HG03280 (cell line): Measurements from ENCODE around the gene SRSF11.
"Not testable (repeated sequence)": the region's sequence is repeated elsewhere in the genome, so short reads cannot be mapped to it uniquely, and the experiment has no call there.

ENCODE experiments used
- ATAC-seq: cut with Tn5 transposase; IDR thresholded peaks from one replicate; pipeline ENCODE4 v1.9.1; 2021; ENCODE audit warnings: mild to moderate bottlenecking, moderate library complexity; ENCODE audit not compliant: unreplicated experiment

The SRSF11 gene, protein sequence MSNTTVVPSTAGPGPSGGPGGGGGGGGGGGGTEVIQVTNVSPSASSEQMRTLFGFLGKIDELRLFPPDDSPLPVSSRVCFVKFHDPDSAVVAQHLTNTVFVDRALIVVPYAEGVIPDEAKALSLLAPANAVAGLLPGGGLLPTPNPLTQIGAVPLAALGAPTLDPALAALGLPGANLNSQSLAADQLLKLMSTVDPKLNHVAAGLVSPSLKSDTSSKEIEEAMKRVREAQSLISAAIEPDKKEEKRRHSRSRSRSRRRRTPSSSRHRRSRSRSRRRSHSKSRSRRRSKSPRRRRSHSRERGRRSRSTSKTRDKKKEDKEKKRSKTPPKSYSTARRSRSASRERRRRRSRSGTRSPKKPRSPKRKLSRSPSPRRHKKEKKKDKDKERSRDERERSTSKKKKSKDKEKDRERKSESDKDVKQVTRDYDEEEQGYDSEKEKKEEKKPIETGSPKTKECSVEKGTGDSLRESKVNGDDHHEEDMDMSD

GRCh38 chr1:70221238-70222121 lies at the start of gene SRSF11:
SRSF11 (plus strand) TSS chr1:70221380; CDS start chr1:70221637, 257 bp downstream.
- peak; percentile 93 for ATAC-seq

DNA sequence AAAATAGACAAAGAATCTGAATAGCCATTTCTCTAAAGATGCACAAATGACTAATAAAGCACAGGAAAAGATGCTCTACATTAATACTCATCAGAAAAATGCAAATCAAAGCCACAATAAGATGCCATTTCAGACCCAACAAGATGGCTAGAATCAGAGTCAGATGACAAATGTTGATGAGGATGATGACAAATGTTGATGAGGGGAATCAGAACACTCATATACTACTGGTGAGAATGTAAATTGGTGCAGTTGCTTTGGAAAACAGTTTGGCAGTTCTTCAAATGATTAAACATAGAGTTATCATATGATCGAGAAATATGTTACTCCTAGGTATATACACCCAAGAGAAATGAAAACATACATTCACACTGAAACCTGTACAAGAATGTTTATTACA lies 49.7 kb upstream of the SRSF11 start:
- no peak for ATAC-seq

GRCh38 chr1:70185181-70185580 lies 36.0 kb upstream of the SRSF11 start:
- ATAC-seq, result not testable (repeated sequence)

DNA sequence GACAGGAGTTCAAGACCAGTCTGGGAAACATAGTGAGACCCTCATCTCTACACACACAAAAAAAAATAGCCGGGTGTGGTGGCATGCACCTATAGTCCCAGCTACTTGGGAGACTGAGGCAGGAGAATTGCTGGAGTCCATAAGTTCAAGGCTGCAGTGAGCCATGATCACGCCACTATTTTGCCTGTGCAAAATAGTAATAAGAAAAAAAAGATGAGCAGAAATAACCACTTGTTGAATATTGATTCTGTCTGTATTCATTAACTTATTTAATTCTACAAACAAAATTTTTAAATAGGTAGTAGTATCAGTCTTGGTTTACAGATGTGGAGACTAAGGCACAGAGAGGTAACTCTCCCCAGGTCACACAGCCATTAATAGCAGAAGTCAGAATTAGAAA lies 32.7 kb upstream of the SRSF11 start:
- ATAC-seq, result no peak

- no peak for ATAC-seq
Measured at GRCh38 chr1:70190180-70190579, 31.0 kb upstream of the SRSF11 start.

- ATAC-seq, result not testable (repeated sequence)
Measured at GRCh38 chr1:70192446-70192845, 28.7 kb upstream of the SRSF11 start.

DNA sequence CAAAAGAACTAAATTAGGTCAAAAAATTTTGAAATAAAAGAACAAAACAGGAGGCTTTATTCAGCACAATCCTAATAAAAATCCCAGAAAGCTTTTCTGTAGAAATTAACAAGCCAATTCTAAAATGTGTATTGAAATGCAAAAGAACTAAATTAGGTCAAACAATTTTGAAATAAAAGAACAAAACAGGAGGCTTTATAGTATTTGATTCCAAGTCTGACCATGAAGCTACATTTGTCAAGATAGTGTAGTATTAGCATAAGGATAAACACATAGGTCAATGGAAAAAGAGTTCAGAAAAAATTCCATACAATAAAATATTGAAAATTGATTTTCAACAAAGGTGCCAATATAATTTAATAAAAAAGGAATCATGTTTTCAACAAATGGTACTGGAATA lies 26.6 kb upstream of the SRSF11 start:
- no peak for ATAC-seq

GRCh38 chr1:70195342-70195741 lies 25.8 kb upstream of the SRSF11 start:
- ATAC-seq, result no peak

DNA sequence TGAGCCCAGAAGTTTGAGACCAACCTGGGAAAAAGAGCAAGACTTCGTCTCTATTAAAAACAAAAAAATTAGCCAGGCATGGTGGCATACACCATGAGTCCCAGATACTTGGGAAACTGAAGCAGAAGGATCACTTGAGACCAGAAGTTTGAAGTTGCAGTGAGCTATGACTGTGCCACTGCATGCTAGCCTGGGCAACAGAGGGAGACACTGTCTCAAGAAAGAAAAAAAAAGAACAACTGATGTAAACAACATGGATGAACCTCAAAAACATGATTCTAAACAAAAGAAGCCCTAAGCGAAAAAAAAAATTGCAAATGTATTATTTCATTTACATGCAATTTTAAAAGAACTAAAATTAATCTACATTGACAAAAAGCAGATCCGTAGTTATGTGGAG lies 24.8 kb upstream of the SRSF11 start:
- no peak for ATAC-seq

DNA sequence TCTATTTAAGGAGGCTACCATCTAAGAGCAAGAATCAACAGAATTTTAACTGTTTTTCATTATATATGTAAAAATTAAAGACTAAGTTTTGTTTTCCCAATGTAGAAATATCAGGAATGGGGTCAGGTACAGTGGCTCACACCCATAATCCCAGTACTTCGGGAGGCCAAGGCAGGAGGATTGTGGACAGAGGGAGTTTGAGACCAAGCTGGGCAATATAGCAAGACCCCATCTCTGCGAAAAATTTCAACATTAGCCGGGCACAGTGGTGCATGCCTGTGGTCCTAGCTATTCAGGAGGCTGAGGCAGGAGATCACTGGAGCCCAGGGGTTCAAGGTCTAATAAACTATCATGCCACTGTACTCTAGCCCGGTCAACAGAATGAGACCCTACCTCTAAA lies 21.1 kb upstream of the SRSF11 start:
- no peak for ATAC-seq

GRCh38 chr1:70202173-70202758 lies 18.9 kb upstream of the SRSF11 start:
- ATAC-seq, result no peak

DNA sequence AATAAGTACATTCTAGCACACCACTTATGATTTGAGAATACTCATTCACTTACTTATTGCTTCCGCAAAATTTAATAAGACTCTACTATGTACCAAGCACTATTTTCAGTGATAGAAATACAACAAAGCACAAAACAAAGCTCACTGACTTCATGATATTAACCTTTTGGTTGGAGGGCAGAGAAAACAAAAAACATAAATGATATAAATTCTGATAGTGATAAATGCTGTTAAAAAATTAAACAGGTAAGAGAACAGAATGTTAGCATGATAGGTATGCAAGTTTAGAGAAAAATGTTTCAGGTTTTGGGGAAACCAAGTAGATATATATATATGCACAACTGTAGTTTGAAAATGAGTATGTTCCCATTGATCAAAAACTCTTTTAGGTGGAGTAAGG lies 17.0 kb upstream of the SRSF11 start:
- no peak for ATAC-seq

GRCh38 chr1:70204600-70204999 lies 16.6 kb upstream of the SRSF11 start:
- ATAC-seq, result no peak

DNA sequence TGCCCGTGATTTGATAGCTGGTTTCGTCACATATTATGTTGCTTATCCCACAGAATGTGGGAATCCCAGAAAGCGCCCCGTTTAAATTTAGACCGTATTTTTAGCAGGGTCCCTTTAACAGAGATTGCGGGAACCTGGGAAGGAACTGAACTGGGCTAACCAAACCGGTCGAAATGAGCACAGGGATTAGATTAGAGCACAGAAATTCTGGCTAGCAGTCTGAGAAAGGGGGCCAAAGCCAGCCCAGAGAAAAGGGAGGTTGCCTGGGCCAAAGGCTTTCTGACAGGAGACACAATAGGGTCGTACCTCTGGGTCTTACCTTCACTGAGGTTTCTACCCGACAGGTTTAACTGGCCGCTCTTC lies 16.1 kb upstream of the SRSF11 start:
- ATAC-seq, result peak; percentile 32

- ATAC-seq, result peak; percentile 79
Measured at GRCh38 chr1:70205434-70206118, 15.6 kb upstream of the SRSF11 start, which contains the start of gene LRRC40. LRRC40 (minus strand) TSS chr1:70205579; CDS start chr1:70205540, 39 bp downstream.

DNA sequence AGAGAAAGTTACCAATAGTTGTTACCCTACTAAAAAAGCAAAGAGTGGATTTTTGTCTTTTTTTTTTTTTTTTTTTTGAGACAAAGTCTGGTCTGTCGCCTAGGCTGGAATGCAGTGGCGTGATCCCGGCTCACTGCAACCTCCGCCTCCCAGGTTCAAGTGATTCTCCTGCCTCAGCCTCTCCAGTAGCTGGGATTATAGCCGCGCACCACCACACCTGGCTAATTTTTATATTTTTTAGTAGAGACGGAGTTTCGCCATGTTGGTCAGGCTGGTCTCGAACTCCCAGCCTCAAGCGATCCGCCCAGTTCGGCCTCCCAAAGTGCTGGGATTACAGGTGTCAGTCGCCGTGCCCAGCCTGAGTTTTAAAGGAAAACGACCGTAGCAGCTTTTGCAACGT lies 14.3 kb upstream of the SRSF11 start:
- not testable (repeated sequence) for ATAC-seq

- no peak for ATAC-seq
Measured at GRCh38 chr1:70207492-70207891, 13.7 kb upstream of the SRSF11 start.

DNA sequence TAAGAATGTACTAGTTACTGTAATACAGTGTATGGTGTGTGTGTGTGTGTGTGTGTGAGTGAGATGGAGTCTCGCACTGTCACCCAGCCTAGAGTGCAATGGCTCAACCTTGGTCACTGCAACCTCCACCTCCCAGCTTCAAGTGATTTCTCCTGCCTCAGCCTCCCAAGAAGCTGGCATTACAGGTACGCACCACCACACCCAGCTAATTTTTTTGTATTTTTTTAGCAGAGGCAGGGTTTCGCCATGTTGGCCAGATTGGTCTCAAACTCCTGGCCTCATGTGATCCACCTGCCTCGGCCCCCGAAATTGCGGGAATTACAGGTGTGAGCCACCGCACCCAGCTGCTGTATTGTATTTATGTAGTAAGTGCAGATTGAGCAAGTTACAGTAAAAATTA lies 12.9 kb upstream of the SRSF11 start:
- no peak for ATAC-seq

DNA sequence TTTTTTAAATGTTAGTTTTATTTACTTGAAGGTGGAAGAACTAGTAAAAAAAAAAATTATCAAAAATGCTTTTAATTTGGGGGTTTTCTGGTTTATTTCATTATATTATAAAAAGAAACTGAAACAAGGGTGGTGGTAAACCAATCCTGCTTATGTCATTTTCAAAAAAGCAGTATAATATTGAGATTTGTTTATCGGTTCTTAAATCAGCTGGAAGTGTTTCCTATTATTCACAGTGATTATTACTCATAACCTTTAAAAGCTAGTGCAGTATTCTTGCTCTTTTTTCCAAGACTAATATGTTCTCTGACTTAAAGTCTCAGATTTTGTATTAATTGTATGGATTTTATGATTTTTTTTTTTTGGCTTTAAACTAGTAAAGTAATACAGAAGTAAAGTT lies 10.4 kb upstream of the SRSF11 start:
- no peak for ATAC-seq

DNA sequence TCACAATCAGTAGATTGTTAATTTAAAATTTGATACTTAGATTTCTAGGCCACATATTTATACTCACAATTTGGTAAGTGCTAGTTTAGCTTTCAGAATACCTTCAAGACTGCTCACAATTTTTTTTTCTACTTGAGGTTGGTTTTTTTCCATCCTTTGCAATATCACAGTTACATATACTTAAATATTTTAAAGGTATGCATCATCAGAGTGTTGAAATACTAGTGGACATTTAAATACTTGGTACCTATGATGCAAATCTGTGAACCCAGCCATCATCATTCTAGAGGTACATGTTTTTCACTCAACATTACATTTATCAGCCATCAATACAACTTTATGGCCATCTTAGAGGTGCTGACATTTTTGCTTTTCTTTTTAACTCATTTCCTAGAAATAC lies 9.6 kb upstream of the SRSF11 start:
- ATAC-seq, result no peak

GRCh38 chr1:70220015-70220414 lies 1.2 kb upstream of the SRSF11 start:
- no peak for ATAC-seq
